Hepatocyte (in vitro differentiated cells): ENCODE data around the gene ANAPC16. TPM values are rescaled to one million over a fixed set of nuclear protein-coding genes. Genes with fewer than 3 reads are reported as not detected.

Experiments used
- DNase-seq: peaks from one replicate; pipeline ENCODE4 v3.0.0-alpha.2; 2016; ENCODE audit warnings: low spot score
- H2AFZ ChIP-seq: fragments of 200-600 bp; sonication (generic); 2 replicates; pipeline ENCODE4 v1.6.0; 2016; ENCODE audit warnings: antibody characterized with exemption, mild to moderate bottlenecking
- H3K27ac ChIP-seq: fragments of 200-600 bp; sonication (generic); 2 replicates; pipeline ENCODE4 v1.5.1; 2016; ENCODE audit warnings: mild to moderate bottlenecking
- H3K27me3 ChIP-seq: fragments of 200-600 bp; sonication (generic); 2 replicates; pipeline ENCODE4 v1.6.1; 2016
- H3K36me3 ChIP-seq: fragments of 200-600 bp; sonication (generic); replicated peaks from 2 replicates; pipeline ENCODE4 v1.5.1; 2016; ENCODE audit warnings: low read depth; ENCODE audit not compliant: insufficient read depth
- H3K4me1 ChIP-seq: fragments of 200-600 bp; sonication (generic); 2 replicates; pipeline ENCODE4 v1.5.1; 2016; ENCODE audit warnings: mild to moderate bottlenecking, moderate library complexity; ENCODE audit not compliant: insufficient read depth
- H3K4me2 ChIP-seq: fragments of 200-600 bp; sonication (generic); 2 replicates; pipeline ENCODE4 v1.6.0; 2016
- H3K4me3 ChIP-seq: fragments of 200-600 bp; sonication (generic); 2 replicates; pipeline ENCODE4 v1.5.1; 2016; ENCODE audit warnings: mild to moderate bottlenecking
- H3K79me2 ChIP-seq: fragments of 200-600 bp; sonication (generic); 2 replicates; pipeline ENCODE4 v1.6.0; 2017; ENCODE audit warnings: mild to moderate bottlenecking
- H3K9me2 ChIP-seq: fragments of 200-600 bp; sonication (generic); replicated peaks from 2 replicates; pipeline ENCODE4 v1.6.0; 2017; ENCODE audit warnings: mild to moderate bottlenecking; ENCODE audit not compliant: insufficient read depth
- H3K9me3 ChIP-seq: fragments of 200-600 bp; sonication (generic); 2 replicates; pipeline ENCODE4 v1.5.1; 2016; ENCODE audit warnings: low read depth, mild to moderate bottlenecking
- H4K20me1 ChIP-seq: fragments of 200-600 bp; sonication (generic); 2 replicates; pipeline ENCODE4 v1.6.0; 2016; ENCODE audit warnings: mild to moderate bottlenecking; ENCODE audit not compliant: insufficient read depth, poor library complexity, severe bottlenecking
- CTCF ChIP-seq: fragments of 200-600 bp; sonication (generic); IDR thresholded peaks from 2 replicates; pipeline ENCODE4 v1.5.1; 2016; ENCODE audit warnings: antibody characterized with exemption, mild to moderate bottlenecking; ENCODE audit not compliant: poor library complexity
- EZH2 ChIP-seq: fragments of 200-600 bp; sonication (generic); IDR thresholded peaks from 2 replicates; pipeline ENCODE4 v1.6.1; 2016; ENCODE audit warnings: antibody characterized with exemption, mild to moderate bottlenecking, borderline replicate concordance
- EZH2phosphoT487 ChIP-seq: fragments of 200-600 bp; sonication (generic); IDR thresholded peaks from one replicate; pipeline ENCODE4 v1.6.1; 2018; ENCODE audit warnings: antibody characterized with exemption, mild to moderate bottlenecking, low read depth, moderate library complexity; ENCODE audit not compliant: unreplicated experiment, severe bottlenecking
- WGBS: methylation state at CpG from one replicate; pipeline ENCODE4 v1.1.6; 2016; ENCODE audit warnings: low lambda C conversion rate; ENCODE audit errors: missing lambda C conversion rate; 5-methylcytosine and 5-hydroxymethylcytosine counted together
- polyA plus RNA-seq: library from polyadenylated mRNA; unstranded; fragments of >200 nt; fragmentation: Nextera tagmentation; extraction: Ambion mirVana; gene quantifications from 2 replicates; pipeline ENCODE4 v1.2.1, GENCODE V29; 2016
- total RNA-seq: library from RNA; depleted of rRNA; stranded (reverse); fragments of >200 nt; gene quantifications from 2 replicates; pipeline ENCODE4 v1.2.3, GENCODE V29; 2014

The ANAPC16 gene
- total and polyA plus RNA-seq, 2 experiments from 2014 or later = 109 to 118 TPM

GRCh38 chr10:72250666-72251065 lies 34.9 kb downstream of the ANAPC16 start:
- TF ChIP-seq EZH2phosphoT487 = no peak
- no peak for TF ChIP-seq CTCF
- H3K79me2 ChIP-seq = no peaks in the 10 kb centered on the region
- peak; percentile 57 for DNase-seq
- no peaks in the 10 kb centered on the region for H4K20me1 ChIP-seq
- no peak overlapping the region for H2AFZ ChIP-seq
- no peaks in the 10 kb centered on the region for H3K9me3 ChIP-seq
- 75% methylated on average over 1 of the region's 1 CpG for WGBS
- H3K9me2 ChIP-seq = no peaks in the 10 kb centered on the region
- H3K27ac ChIP-seq = peak overlapping the region; percentile 51
- no peak overlapping the region for H3K4me2 ChIP-seq
- H3K36me3 ChIP-seq = no peaks in the 10 kb centered on the region
- H3K4me1 ChIP-seq = peaks cover 60% of the 10 kb centered on the region
- no peak overlapping the region for H3K4me3 ChIP-seq
- H3K27me3 ChIP-seq = no peaks in the 10 kb centered on the region

GRCh38 chr10:72251635-72252034 lies 35.8 kb downstream of the ANAPC16 start:
- no peaks in the 10 kb centered on the region for H3K36me3 ChIP-seq
- DNase-seq = no peak
- TF ChIP-seq EZH2 = no peak
- no peak for TF ChIP-seq EZH2phosphoT487
- no peak for TF ChIP-seq CTCF
- no peak overlapping the region for H2AFZ ChIP-seq
- WGBS = 80% methylated on average over 6 of the region's 6 CpGs
- no peak overlapping the region for H3K4me2 ChIP-seq
- H3K27ac ChIP-seq = no peak overlapping the region
- peaks cover 59% of the 10 kb centered on the region for H3K4me1 ChIP-seq
- no peaks in the 10 kb centered on the region for H3K9me3 ChIP-seq
- no peaks in the 10 kb centered on the region for H3K9me2 ChIP-seq
- no peak overlapping the region for H3K4me3 ChIP-seq
- no peaks in the 10 kb centered on the region for H4K20me1 ChIP-seq
- H3K27me3 ChIP-seq = no peaks in the 10 kb centered on the region
- no peaks in the 10 kb centered on the region for H3K79me2 ChIP-seq

GRCh38 chr10:72252972-72253371 lies 37.2 kb downstream of the ANAPC16 start:
- Histone ChIP-seq H3K9me3 (no peaks in the 10 kb centered on the region), H3K27ac (peak overlapping the region; percentile 86), H3K27me3 (no peaks in the 10 kb centered on the region), H3K4me3 (no peak overlapping the region), H3K9me2 (no peaks in the 10 kb centered on the region), H3K4me1 (peaks cover 54% of the 10 kb centered on the region), H4K20me1 (no peaks in the 10 kb centered on the region), H3K79me2 (no peaks in the 10 kb centered on the region), H3K36me3 (no peaks in the 10 kb centered on the region), H2AFZ (no peak overlapping the region), H3K4me2 (no peak overlapping the region)
- WGBS = 74% methylated on average over 3 of the region's 3 CpGs
- no peak for TF ChIP-seq CTCF
- TF ChIP-seq EZH2phosphoT487 = no peak
- TF ChIP-seq EZH2 = no peak
- DNase-seq = no peak

GRCh38 chr10:72253578-72253977 lies 37.8 kb downstream of the ANAPC16 start:
- no peaks in the 10 kb centered on the region for H4K20me1 ChIP-seq
- H3K79me2 ChIP-seq = no peaks in the 10 kb centered on the region
- no peaks in the 10 kb centered on the region for H3K9me2 ChIP-seq
- WGBS = 94% methylated on average over 7 of the region's 7 CpGs
- H3K4me3 ChIP-seq = no peak overlapping the region
- DNase-seq = no peak
- no peak overlapping the region for H2AFZ ChIP-seq
- no peaks in the 10 kb centered on the region for H3K36me3 ChIP-seq
- H3K4me1 ChIP-seq = peaks cover 48% of the 10 kb centered on the region
- H3K4me2 ChIP-seq = no peak overlapping the region
- H3K27ac ChIP-seq = peak overlapping the region; percentile 86
- TF ChIP-seq CTCF (no peak), EZH2phosphoT487 (no peak), EZH2 (no peak)
- H3K27me3 ChIP-seq = no peaks in the 10 kb centered on the region
- H3K9me3 ChIP-seq = no peaks in the 10 kb centered on the region
